HepG2 (cell line): ENCODE measurements around the gene RAC3. TPM values are rescaled to one million over a fixed set of nuclear protein-coding genes. Genes with fewer than 3 reads are reported as not detected.
A peak's percentile ranks its signal among the peaks of the same experiment; 100 is the strongest.

Experiments
- BCL6 ChIP-seq: IDR thresholded peaks from 2 replicates; pipeline ENCODE4 v1.6.1; 2016; ENCODE audit warnings: missing genetic modification reagents, missing compliant biosample characterization
- BHLHE40 ChIP-seq: IDR thresholded peaks from 2 replicates; pipeline ENCODE4 v1.6.1; 2011; ENCODE audit warnings: low read length, improper control_type of control experiment
- GABPA ChIP-seq, 2 experiments: IDR thresholded peaks; 2 replicates each; pipeline ENCODE4 v1.6.1; 2011 to 2016; ENCODE audit warnings: low read depth in 2 of 2, low read length in 1 of 2, missing biosample characterization in 1 of 2, missing genetic modification characterization in 1 of 2
- POLR2A ChIP-seq, 2 experiments: IDR thresholded peaks; 2 replicates each; pipeline ENCODE4 v1.6.1; 2011; ENCODE audit warnings: low read depth in 2 of 2, low read length in 2 of 2, mild to moderate bottlenecking in 1 of 2, moderate library complexity in 1 of 2; ENCODE audit not compliant: insufficient read depth in 1 of 2
- RFXAP ChIP-seq: sonication (generic); formaldehyde crosslinking; IDR thresholded peaks from 2 replicates; pipeline ENCODE4 v1.4.0; 2020; ENCODE audit warnings: missing genetic modification reagents, borderline replicate concordance
- TGIF2 ChIP-seq: IDR thresholded peaks from 2 replicates; pipeline ENCODE4 v1.6.1; 2016; ENCODE audit warnings: control low read depth, missing compliant biosample characterization
- ZFAT ChIP-seq: sonication (generic); formaldehyde crosslinking; conservative IDR thresholded peaks from 2 replicates; pipeline ENCODE4 v1.8.1; 2023; ENCODE audit warnings: missing genetic modification reagents, inconsistent platforms
- ZKSCAN5 ChIP-seq: sonication (generic); formaldehyde crosslinking; IDR thresholded peaks from 2 replicates; pipeline ENCODE4 v1.5.1; 2020; ENCODE audit warnings: mild to moderate bottlenecking, missing genetic modification reagents
- ZNF101 ChIP-seq: sonication (generic); formaldehyde crosslinking; IDR thresholded peaks from 2 replicates; pipeline ENCODE4 v1.4.0; 2020; ENCODE audit warnings: mild to moderate bottlenecking, low read depth, missing genetic modification reagents, borderline replicate concordance
- ZNF296 ChIP-seq: sonication (generic); formaldehyde crosslinking; conservative IDR thresholded peaks from 2 replicates; pipeline ENCODE4 v1.5.0; 2020; ENCODE audit warnings: mild to moderate bottlenecking, missing genetic modification reagents
- ZNF441 ChIP-seq: sonication (generic); formaldehyde crosslinking; IDR thresholded peaks from 2 replicates; pipeline ENCODE4 v1.7.0; 2021; ENCODE audit warnings: missing genetic modification reagents, borderline replicate concordance
- ZNF501 ChIP-seq: sonication (generic); formaldehyde crosslinking; IDR thresholded peaks from 2 replicates; pipeline ENCODE4 v1.5.1; 2020; ENCODE audit warnings: mild to moderate bottlenecking, moderate library complexity, missing genetic modification reagents
- polyA plus RNA-seq, 8 experiments: library from polyadenylated mRNA; depleted of rRNA in 3 of 8; stranded (reverse) in 7 of 8; unstranded in 1 of 8; fragments of >200 nt; fragmentation: Illumina TruSeq in 4 of 8; extraction: Trizol in 4 of 8; gene quantifications; 2 replicates each; pipeline versions ENCODE4 v1.2.1 to v1.2.3, GENCODE V29; 2011 to 2016; ENCODE audit warnings: low read depth in 4 of 8, missing spikeins in 1 of 8, mixed read lengths in 1 of 8; ENCODE audit not compliant: insufficient read depth in 1 of 8
- total RNA-seq, 5 experiments: library from RNA; depleted of rRNA; stranded (reverse); fragments of >200 nt; fragmentation: Illumina TruSeq; extraction: Trizol; gene quantifications; 2 replicates each; pipeline ENCODE4 v1.2.3, GENCODE V29; 2016; ENCODE audit warnings: low read depth in 1 of 5
- TF ChIP-seq, protein P1 (sequence below): sonication (generic); formaldehyde crosslinking; IDR thresholded peaks from 2 replicates; pipeline ENCODE4 v1.4.0; 2020; ENCODE audit warnings: missing genetic modification reagents, mild to moderate bottlenecking, borderline replicate concordance
- TF ChIP-seq, protein P2 (sequence below): IDR thresholded peaks from 2 replicates; pipeline ENCODE4 v1.6.1; 2016
- TF ChIP-seq, protein P3 (sequence below): IDR thresholded peaks from 2 replicates; pipeline ENCODE4 v1.6.1; 2016; ENCODE audit warnings: missing compliant biosample characterization, missing genetic modification reagents, borderline replicate concordance
- TF ChIP-seq, protein P4 (sequence below): sonication (generic); formaldehyde crosslinking; IDR thresholded peaks from 2 replicates; pipeline ENCODE4 v1.8.0; 2022; ENCODE audit warnings: missing genetic modification reagents, low read depth, mild to moderate bottlenecking, borderline replicate concordance
- TF ChIP-seq, protein P5 (sequence below): IDR thresholded peaks from 2 replicates; pipeline ENCODE4 v1.6.1; 2016; ENCODE audit warnings: missing genetic modification reagents, missing compliant biosample characterization
- TF ChIP-seq, protein P6 (sequence below): sonication (generic); formaldehyde crosslinking; IDR thresholded peaks from 2 replicates; pipeline ENCODE4 v1.4.0; 2020; ENCODE audit warnings: missing genetic modification reagents, borderline replicate concordance

Gene RAC3
- total and polyA plus RNA-seq, 2 of the 13 experiments (the other 11 are each of a cell fraction or from before 2014, with no cell fraction given) = 10.5 to 21.3 TPM

DNA sequence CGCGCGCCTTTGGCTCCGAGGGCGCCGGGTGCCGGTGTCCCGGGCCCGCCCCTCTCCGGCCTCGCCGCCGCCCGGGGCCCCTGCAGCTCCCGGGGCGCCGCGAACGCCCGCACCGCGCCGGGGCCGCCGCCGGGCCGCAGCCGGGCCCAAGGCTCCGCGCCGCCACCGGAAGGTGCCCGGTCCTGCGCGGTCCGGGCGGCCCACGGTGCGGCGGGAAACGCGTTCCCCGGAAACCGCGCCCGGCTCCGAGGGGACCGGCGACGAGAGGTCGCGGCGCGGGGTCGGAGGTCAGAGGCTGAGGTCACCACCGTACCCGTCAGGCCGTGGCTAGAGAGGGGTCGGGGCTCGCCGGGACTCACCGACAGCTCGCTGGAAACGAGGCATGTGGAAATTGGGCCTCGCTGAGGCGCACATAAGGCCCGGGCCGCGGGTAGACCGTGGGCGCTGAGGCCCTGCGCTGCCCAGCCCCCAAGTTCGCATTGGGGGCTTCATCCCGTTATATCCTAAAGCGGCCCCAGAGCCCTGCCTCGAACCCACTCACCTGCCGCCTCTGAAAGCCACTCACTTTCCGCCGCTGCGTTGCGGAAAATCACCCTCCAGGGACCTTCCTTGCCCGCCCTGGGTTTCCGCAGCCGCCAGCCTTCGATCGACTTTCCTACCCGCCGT, 34.3 kb downstream of the RAC3 start, which contains the start of gene DUS1L (continued):
- TF ChIP-seq, protein P1, sequence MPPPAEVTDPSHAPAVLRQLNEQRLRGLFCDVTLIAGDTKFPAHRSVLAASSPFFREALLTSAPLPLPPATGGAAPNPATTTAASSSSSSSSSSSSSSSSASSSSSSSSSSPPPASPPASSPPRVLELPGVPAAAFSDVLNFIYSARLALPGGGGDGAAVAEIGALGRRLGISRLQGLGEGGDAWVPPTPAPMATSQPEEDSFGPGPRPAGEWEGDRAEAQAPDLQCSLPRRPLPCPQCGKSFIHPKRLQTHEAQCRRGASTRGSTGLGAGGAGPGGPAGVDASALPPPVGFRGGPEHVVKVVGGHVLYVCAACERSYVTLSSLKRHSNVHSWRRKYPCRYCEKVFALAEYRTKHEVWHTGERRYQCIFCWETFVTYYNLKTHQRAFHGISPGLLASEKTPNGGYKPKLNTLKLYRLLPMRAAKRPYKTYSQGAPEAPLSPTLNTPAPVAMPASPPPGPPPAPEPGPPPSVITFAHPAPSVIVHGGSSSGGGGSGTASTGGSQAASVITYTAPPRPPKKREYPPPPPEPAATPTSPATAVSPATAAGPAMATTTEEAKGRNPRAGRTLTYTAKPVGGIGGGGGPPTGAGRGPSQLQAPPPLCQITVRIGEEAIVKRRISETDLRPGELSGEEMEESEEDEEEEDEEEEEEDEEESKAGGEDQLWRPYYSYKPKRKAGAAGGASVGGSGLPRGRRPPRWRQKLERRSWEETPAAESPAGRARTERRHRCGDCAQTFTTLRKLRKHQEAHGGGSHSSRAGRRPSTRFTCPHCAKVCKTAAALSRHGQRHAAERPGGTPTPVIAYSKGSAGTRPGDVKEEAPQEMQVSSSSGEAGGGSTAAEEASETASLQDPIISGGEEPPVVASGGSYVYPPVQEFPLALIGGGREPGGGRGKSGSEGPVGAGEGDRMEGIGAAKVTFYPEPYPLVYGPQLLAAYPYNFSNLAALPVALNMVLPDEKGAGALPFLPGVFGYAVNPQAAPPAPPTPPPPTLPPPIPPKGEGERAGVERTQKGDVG (CRISPR knock-in tag) = peak; percentile 94
- TF ChIP-seq TGIF2 = peak; percentile 87
- TF ChIP-seq, protein P2, sequence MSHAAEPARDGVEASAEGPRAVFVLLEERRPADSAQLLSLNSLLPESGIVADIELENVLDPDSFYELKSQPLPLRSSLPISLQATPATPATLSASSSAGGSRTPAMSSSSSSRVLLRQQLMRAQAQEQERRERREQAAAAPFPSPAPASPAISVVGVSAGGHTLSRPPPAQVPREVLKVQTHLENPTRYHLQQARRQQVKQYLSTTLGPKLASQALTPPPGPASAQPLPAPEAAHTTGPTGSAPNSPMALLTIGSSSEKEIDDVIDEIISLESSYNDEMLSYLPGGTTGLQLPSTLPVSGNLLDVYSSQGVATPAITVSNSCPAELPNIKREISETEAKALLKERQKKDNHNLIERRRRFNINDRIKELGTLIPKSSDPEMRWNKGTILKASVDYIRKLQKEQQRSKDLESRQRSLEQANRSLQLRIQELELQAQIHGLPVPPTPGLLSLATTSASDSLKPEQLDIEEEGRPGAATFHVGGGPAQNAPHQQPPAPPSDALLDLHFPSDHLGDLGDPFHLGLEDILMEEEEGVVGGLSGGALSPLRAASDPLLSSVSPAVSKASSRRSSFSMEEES (CRISPR knock-in tag) = peak; percentile 57; the same call in 1 of the 2 replicates
- TF ChIP-seq POLR2A (IDR thresholded peaks at IDR 0.05; ENCODE audit: insufficient read depth in 1 of 2, low read depth in 2 of 2, low read length in 2 of 2) = 0 out of 4 replicates have a peak, but pooled peaks of 1 of the 2 experiments have one; percentile 38
- TF ChIP-seq ZNF441 = peak; percentile 86
- peak; percentile 91 for TF ChIP-seq RFXAP (CRISPR knock-in tag)
- TF ChIP-seq BHLHE40 = peak; percentile 51; the same call in 1 of the 2 replicates
- no peak for TF ChIP-seq ZKSCAN5
- no peak for TF ChIP-seq GABPA (IDR thresholded peaks at IDR 0.05; ENCODE audit: low read depth, low read length)
- TF ChIP-seq GABPA (CRISPR knock-in tag; IDR thresholded peaks at IDR 0.05; ENCODE audit: low read depth) = peak; percentile 87
- TF ChIP-seq ZNF101 (CRISPR knock-in tag) = 0 out of 2 replicates have a peak, but pooled peaks have one; percentile 53
- peak; percentile 50; the same call in 1 of the 2 replicates for TF ChIP-seq ZNF296 (CRISPR knock-in tag)
- TF ChIP-seq BCL6 (CRISPR knock-in tag) = peak; percentile 75
- no peak for TF ChIP-seq ZFAT (CRISPR knock-in tag)
- TF ChIP-seq, protein P3, sequence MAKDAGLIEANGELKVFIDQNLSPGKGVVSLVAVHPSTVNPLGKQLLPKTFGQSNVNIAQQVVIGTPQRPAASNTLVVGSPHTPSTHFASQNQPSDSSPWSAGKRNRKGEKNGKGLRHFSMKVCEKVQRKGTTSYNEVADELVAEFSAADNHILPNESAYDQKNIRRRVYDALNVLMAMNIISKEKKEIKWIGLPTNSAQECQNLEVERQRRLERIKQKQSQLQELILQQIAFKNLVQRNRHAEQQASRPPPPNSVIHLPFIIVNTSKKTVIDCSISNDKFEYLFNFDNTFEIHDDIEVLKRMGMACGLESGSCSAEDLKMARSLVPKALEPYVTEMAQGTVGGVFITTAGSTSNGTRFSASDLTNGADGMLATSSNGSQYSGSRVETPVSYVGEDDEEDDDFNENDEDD = peak; percentile 86; the same call in 1 of the 2 replicates
- TF ChIP-seq, protein P4, sequence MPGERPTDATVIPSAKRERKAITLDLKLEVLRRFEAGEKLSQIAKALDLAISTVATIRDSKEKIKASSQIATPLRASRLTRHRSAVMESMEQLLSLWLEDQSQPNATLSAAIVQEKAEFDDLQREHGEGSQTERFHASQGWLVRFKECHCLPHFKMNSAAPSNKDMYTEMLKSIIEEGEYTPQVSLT = no peak
- TF ChIP-seq, protein P5, sequence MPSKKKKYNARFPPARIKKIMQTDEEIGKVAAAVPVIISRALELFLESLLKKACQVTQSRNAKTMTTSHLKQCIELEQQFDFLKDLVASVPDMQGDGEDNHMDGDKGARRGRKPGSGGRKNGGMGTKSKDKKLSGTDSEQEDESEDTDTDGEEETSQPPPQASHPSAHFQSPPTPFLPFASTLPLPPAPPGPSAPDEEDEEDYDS (CRISPR knock-in tag) = peak; percentile 58; the same call in 1 of the 2 replicates
- TF ChIP-seq, protein P6, sequence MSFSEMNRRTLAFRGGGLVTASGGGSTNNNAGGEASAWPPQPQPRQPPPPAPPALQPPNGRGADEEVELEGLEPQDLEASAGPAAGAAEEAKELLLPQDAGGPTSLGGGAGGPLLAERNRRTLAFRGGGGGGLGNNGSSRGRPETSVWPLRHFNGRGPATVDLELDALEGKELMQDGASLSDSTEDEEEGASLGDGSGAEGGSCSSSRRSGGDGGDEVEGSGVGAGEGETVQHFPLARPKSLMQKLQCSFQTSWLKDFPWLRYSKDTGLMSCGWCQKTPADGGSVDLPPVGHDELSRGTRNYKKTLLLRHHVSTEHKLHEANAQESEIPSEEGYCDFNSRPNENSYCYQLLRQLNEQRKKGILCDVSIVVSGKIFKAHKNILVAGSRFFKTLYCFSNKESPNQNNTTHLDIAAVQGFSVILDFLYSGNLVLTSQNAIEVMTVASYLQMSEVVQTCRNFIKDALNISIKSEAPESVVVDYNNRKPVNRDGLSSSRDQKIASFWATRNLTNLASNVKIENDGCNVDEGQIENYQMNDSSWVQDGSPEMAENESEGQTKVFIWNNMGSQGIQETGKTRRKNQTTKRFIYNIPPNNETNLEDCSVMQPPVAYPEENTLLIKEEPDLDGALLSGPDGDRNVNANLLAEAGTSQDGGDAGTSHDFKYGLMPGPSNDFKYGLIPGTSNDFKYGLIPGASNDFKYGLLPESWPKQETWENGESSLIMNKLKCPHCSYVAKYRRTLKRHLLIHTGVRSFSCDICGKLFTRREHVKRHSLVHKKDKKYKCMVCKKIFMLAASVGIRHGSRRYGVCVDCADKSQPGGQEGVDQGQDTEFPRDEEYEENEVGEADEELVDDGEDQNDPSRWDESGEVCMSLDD (CRISPR knock-in tag) = no peak; the same call in 1 of the 2 replicates
- peak; percentile 50; the same call in 1 of the 2 replicates for TF ChIP-seq ZNF501 (CRISPR knock-in tag)
